Measurements from ENCODE around the gene SPG7.

Gene SPG7

DNA sequence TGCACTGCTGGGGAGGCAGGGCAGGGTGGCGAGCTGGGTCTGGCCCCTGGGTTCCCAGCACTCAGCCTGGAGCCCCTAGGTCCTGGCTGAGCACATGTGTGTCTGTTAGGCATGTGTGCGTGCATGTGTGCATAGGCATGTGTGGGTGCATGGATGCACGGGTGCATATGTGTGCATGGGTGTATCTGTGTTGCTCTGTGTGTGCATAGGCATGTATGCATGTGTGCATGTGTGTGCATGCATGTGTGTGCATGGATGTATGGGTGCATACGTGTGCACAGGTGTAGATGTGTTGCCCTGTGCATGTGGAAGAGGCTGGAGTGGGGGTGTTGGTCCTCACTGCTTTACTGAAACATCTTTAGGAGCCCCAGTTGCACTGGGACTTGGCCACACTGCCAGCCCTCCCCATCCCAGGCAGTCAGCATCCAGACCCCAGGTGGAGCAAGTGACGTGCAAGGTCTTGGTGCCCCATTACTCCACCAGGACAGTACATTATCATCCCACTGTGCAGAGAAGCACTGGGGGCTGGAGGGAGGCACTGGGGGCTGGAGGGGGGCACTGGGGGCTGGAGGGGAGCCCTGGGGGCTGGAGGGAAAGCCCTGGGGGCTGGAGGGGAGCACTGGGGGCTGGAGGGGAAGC lies 94.9 kb downstream of the SPG7 start:
- DNase-seq: no peak

GRCh38 chr16:89604764-89605163 lies 96.6 kb downstream of the SPG7 start:
- no peak for DNase-seq

DNA sequence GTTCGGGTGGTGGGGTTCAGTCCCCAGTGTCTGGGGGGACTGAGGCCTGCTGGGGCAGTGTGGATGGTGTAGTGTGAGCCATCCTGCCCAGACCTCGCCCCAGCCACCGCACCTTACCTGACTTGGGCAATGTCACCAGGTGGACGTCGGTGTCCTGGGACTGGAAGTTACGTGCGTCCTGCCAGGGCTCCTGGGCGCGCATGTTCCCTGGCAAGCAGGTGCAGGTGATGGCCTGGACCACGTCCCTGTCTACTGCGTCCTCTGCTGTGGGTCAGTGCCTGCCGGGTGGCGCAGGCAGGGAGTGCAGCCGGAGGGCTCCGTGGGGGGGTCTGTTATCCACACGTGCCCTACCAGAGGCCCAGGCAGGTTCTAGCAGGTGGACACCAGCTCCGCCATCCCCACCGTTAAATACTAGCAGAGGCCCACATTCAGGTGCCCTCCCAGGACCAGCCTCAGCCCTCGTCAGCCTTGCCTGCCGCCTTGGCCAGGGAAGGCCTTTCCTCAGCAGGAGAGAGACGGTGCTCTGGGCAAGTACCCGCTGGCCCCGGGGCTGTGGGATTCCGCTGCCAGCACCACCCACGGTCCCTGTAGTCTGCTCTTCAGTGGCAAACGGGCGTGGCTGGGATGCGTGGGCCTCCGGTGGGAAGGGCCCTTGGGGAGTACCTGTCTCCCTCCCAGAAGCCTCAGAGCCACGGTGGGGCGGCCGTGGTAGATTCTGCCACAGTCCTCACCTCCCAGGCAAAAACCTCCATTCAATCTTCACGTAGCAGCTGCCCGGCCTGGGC lies 97.2 kb downstream of the SPG7 start:
- no peak for DNase-seq

DNA sequence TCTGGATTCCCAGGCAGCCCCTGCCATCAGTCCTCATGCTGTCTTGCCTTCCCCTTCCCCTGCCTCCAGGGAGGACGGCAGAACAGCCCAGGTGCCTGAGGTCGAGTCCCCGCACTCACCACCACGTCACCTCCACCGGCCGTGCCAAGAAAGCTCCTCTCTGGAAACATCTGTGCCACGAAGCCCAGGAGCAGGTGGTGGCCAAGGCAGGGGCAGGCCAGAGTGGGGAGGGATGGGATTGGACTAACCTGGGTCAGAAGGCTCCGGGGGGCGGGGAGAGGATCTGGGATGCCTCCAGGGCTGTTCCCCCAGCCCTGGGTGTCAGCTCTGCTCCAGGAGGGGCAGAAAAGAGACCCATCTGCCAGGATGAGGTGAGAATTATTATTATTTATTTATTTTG lies 97.8 kb downstream of the SPG7 start:
- DNase-seq: no peak

Data from KG1 (cell line).